Testis (tissue), 2 donors: Measurements from ENCODE around the gene HHLA2.

ENCODE experiments used
- CTCF ChIP-seq, 3 experiments: fragments of 450-650 bp in 2 of 3; fragments of 200-600 bp in 1 of 3; sonication (generic) in 1 of 3; IDR thresholded peaks; one replicate each; pipeline ENCODE4 v1.5.1; 2016 to 2019; ENCODE audit warnings: antibody characterized with exemption in 3 of 3, mild to moderate bottlenecking in 2 of 3, moderate library complexity in 1 of 3
- POLR2A ChIP-seq: fragments of 450-650 bp; IDR thresholded peaks from one replicate; pipeline ENCODE4 v1.6.1; 2017; ENCODE audit warnings: antibody characterized with exemption, mild to moderate bottlenecking, moderate library complexity

- TF ChIP-seq CTCF (IDR thresholded peaks at IDR 0.05): no peak
- TF ChIP-seq POLR2A: no peak
These were observed 113.4 kb downstream of the HHLA2 start for GRCh38 chr3:108409800-108410178.
